H1 (cell line): ENCODE results near the gene UTS2B. TPM values are rescaled to one million over a fixed set of nuclear protein-coding genes. Genes with fewer than 3 reads are reported as not detected.

Experiments
- CTCF ChIA-PET: fragments of 300-600 bp; sonication (Branson Sonifier 250); formaldehyde crosslinking; loops from one replicate; lab custom pipeline; 2021; ENCODE audit not compliant: partially characterized antibody; lab: Charles Lee
- POLR2A ChIA-PET: fragments of 300-600 bp; sonication (Branson Sonifier 250); formaldehyde crosslinking; loops from one replicate; lab custom pipeline; 2021; ENCODE audit warnings: inconsistent platforms; ENCODE audit not compliant: partially characterized antibody; lab: Charles Lee
- DNase-seq, 2 experiments: peaks; one replicate each; pipeline versions ENCODE4 v3.0.0 to v3.0.0-alpha.2; 2010 to 2022; ENCODE audit warnings: low spot score in 2 of 2, low read depth in 1 of 2, mixed read lengths in 1 of 2
- FAIRE-seq: peaks from 2 replicates; lab custom pipeline; 2011; peaks lifted over from hg19 to GRCh38; lab: Jason Lieb, UNC
- H2AFZ ChIP-seq: 2 replicates; pipeline ENCODE4 v1.8.1; 2012; ENCODE audit warnings: low read length, inconsistent platforms
- H2AK5ac ChIP-seq: 2 replicates; pipeline ENCODE4 v1.6.1; 2013; ENCODE audit warnings: low read depth, low read length
- H2BK120ac ChIP-seq: replicated peaks from 2 replicates; pipeline ENCODE3; 2013; ENCODE audit warnings: low read depth, low read length, inconsistent platforms
- H2BK12ac ChIP-seq: 2 replicates; pipeline ENCODE4 v1.6.1; 2013; ENCODE audit warnings: low read depth, low read length
- H2BK15ac ChIP-seq: 2 replicates; pipeline ENCODE4 v1.6.1; 2013; ENCODE audit warnings: low read length
- H2BK20ac ChIP-seq: 2 replicates; pipeline ENCODE4 v1.6.1; 2013; ENCODE audit warnings: low read length
- H2BK5ac ChIP-seq: 2 replicates; pipeline ENCODE4 v1.6.1; 2013; ENCODE audit warnings: low read depth, low read length
- H3K14ac ChIP-seq: 2 replicates; pipeline ENCODE4 v1.6.1; 2013; ENCODE audit warnings: inconsistent platforms; ENCODE audit not compliant: insufficient read length
- H3K18ac ChIP-seq: 2 replicates; pipeline ENCODE4 v1.6.1; 2013; ENCODE audit warnings: low read length; ENCODE audit errors: extremely low read depth
- H3K23ac ChIP-seq: 2 replicates; pipeline ENCODE4 v1.6.1; 2013; ENCODE audit warnings: inconsistent platforms; ENCODE audit not compliant: insufficient read length
- H3K23me2 ChIP-seq: 2 replicates; pipeline ENCODE4 v1.6.1; 2013; ENCODE audit warnings: low read depth, low read length
- H3K27ac ChIP-seq: 2 replicates; pipeline ENCODE4 v1.6.1; 2011; ENCODE audit warnings: low read depth, low read length, inconsistent platforms
- H3K27me3 ChIP-seq, 4 experiments: replicated peaks in 1 of 4; 1 replicate in 1 of 4; 2 replicates in 3 of 4; pipeline versions ENCODE4 v1.6.1 to v1.8.1; 2011 to 2013; ENCODE audit warnings: low read length in 3 of 4, mild to moderate bottlenecking in 3 of 4, inconsistent platforms in 2 of 4, mixed read lengths in 2 of 4, moderate library complexity in 1 of 4; ENCODE audit not compliant: control insufficient read depth in 3 of 4, insufficient read depth in 3 of 4; ENCODE audit errors: extremely low read depth in 1 of 4
- H3K36me3 ChIP-seq, 4 experiments: 2 replicates each; pipeline versions ENCODE4 v1.6.1 to v1.8.1; 2011 to 2013; ENCODE audit warnings: mild to moderate bottlenecking in 4 of 4, low read length in 3 of 4, moderate library complexity in 2 of 4, control low read depth in 1 of 4, inconsistent platforms in 1 of 4; ENCODE audit not compliant: insufficient read depth in 4 of 4, control insufficient read depth in 2 of 4
- H3K4ac ChIP-seq: replicated peaks from 2 replicates; pipeline ENCODE3; 2013; ENCODE audit warnings: low read length, low read depth, mixed read lengths, inconsistent platforms; ENCODE audit not compliant: insufficient read length
- H3K4me1 ChIP-seq, 4 experiments: replicated peaks in 1 of 4; 1 replicate in 1 of 4; 2 replicates in 3 of 4; pipeline versions ENCODE4 v1.6.1 to v1.8.1; 2011 to 2013; ENCODE audit warnings: low read length in 3 of 4, inconsistent platforms in 2 of 4, mixed read lengths in 1 of 4; ENCODE audit not compliant: insufficient read depth in 4 of 4, control insufficient read depth in 3 of 4
- H3K4me2 ChIP-seq, 2 experiments: 2 replicates each; pipeline versions ENCODE4 v1.6.1 to v1.8.1; 2011 to 2013; ENCODE audit warnings: low read depth in 2 of 2, low read length in 2 of 2, control low read depth in 1 of 2, inconsistent platforms in 1 of 2, mild to moderate bottlenecking in 1 of 2; ENCODE audit not compliant: insufficient read depth in 1 of 2
- H3K4me3 ChIP-seq, 4 experiments: fragments of 200-600, 300-600 bp in 1 of 4; sonication (generic), shearing (Covaris generic), sonication (Bioruptor Twin) in 1 of 4; 2 replicates each; pipeline versions ENCODE4 v1.5.1 to v1.8.1; 2011 to 2016; ENCODE audit warnings: low read length in 4 of 4, low read depth in 3 of 4, control low read depth in 2 of 4, inconsistent platforms in 2 of 4, mild to moderate bottlenecking in 2 of 4, mixed read lengths in 1 of 4, moderate library complexity in 1 of 4; ENCODE audit not compliant: insufficient read depth in 2 of 4; ENCODE audit errors: extremely low read depth in 1 of 4
- H3K56ac ChIP-seq: replicated peaks from 2 replicates; pipeline ENCODE3; 2013; ENCODE audit warnings: low read depth, mild to moderate bottlenecking, mixed read lengths, low read length, inconsistent platforms; ENCODE audit not compliant: insufficient read length
- H3K79me1 ChIP-seq: 2 replicates; pipeline ENCODE4 v1.6.1; 2013; ENCODE audit warnings: low read depth, low read length, control low read depth
- H3K79me2 ChIP-seq, 2 experiments: 2 replicates each; pipeline versions ENCODE4 v1.6.1 to v1.8.1; 2012 to 2013; ENCODE audit warnings: low read length in 2 of 2, mild to moderate bottlenecking in 2 of 2, inconsistent platforms in 1 of 2; ENCODE audit not compliant: insufficient read depth in 2 of 2, control insufficient read depth in 1 of 2
- H3K9ac ChIP-seq, 4 experiments: replicated peaks in 1 of 4; 1 replicate in 1 of 4; 2 replicates in 3 of 4; pipeline versions ENCODE4 v1.6.1 to v1.8.1; 2011 to 2013; ENCODE audit warnings: low read depth in 3 of 4, low read length in 3 of 4, control low read depth in 2 of 4, mild to moderate bottlenecking in 2 of 4, moderate library complexity in 2 of 4, inconsistent platforms in 1 of 4; ENCODE audit errors: extremely low read depth in 1 of 4
- H3K9me3 ChIP-seq, 2 experiments: 2 replicates each; pipeline versions ENCODE4 v1.6.1 to v1.8.1; 2012 to 2013; ENCODE audit warnings: mild to moderate bottlenecking in 2 of 2, moderate library complexity in 2 of 2, control low read depth in 1 of 2, inconsistent platforms in 1 of 2, low read depth in 1 of 2, low read length in 1 of 2, mixed read lengths in 1 of 2; ENCODE audit not compliant: insufficient read depth in 2 of 2
- H4K20me1 ChIP-seq, 2 experiments: replicated peaks in 1 of 2; 2 replicates each; pipeline versions ENCODE3 to v1.8.1; 2011 to 2013; ENCODE audit warnings: inconsistent platforms in 2 of 2, low read length in 2 of 2, mild to moderate bottlenecking in 1 of 2; ENCODE audit not compliant: insufficient read depth in 2 of 2, control insufficient read depth in 1 of 2
- H4K5ac ChIP-seq: 2 replicates; pipeline ENCODE4 v1.6.1; 2013; ENCODE audit warnings: low read length, low read depth, mixed read lengths, inconsistent platforms; ENCODE audit not compliant: insufficient read length
- H4K8ac ChIP-seq: 2 replicates; pipeline ENCODE4 v1.8.0; 2013; ENCODE audit warnings: mild to moderate bottlenecking, moderate library complexity, low read length, inconsistent platforms; ENCODE audit not compliant: insufficient read depth; ENCODE audit errors: extremely low read depth
- H4K91ac ChIP-seq: replicated peaks from 2 replicates; pipeline ENCODE3; 2013; ENCODE audit warnings: low read length, mixed read lengths, inconsistent platforms; ENCODE audit not compliant: insufficient read length
- ATF3 ChIP-seq: IDR thresholded peaks from 2 replicates; pipeline ENCODE4 v1.6.1; 2011; ENCODE audit warnings: low read depth, mild to moderate bottlenecking, low read length; ENCODE audit not compliant: insufficient read depth
- CTCF ChIP-seq, 3 experiments: IDR thresholded peaks; 1 replicate in 2 of 3; 2 replicates in 1 of 3; pipeline versions ENCODE4 v1.5.1 to v1.6.1; 2011; ENCODE audit warnings: low read length in 3 of 3, mild to moderate bottlenecking in 3 of 3, inconsistent platforms in 2 of 3, low read depth in 1 of 3, moderate library complexity in 1 of 3; ENCODE audit not compliant: insufficient read depth in 1 of 3; ENCODE audit errors: control extremely low read depth in 1 of 3
- EGR1 ChIP-seq: IDR thresholded peaks from 2 replicates; pipeline ENCODE4 v1.6.1; 2011; ENCODE audit warnings: low read depth, low read length, borderline replicate concordance
- HDAC6 ChIP-seq: IDR thresholded peaks from one replicate; pipeline ENCODE4 v1.7.1; 2012; ENCODE audit warnings: low read depth, mild to moderate bottlenecking, inconsistent platforms, low read length, moderate library complexity
- PHF8 ChIP-seq: fragments of 200-600 bp; sonication (generic); conservative IDR thresholded peaks from 2 replicates; pipeline ENCODE4 v1.7.1; 2012; ENCODE audit warnings: low read depth, mild to moderate bottlenecking, inconsistent platforms, low read length, moderate library complexity
- SAP30 ChIP-seq: fragments of 300-600 bp; sonication (generic); IDR thresholded peaks from 2 replicates; pipeline ENCODE4 v1.7.1; 2012; ENCODE audit warnings: low read length, moderate library complexity, mild to moderate bottlenecking, inconsistent platforms; ENCODE audit not compliant: insufficient read depth, insufficient replicate concordance
- TCF12 ChIP-seq: IDR thresholded peaks from 2 replicates; pipeline ENCODE4 v1.6.1; 2011; ENCODE audit warnings: low read depth, mild to moderate bottlenecking, low read length
- ZNF274 ChIP-seq: IDR thresholded peaks from 2 replicates; pipeline ENCODE4 v1.7.0; 2012; ENCODE audit warnings: low read length, borderline replicate concordance; ENCODE audit errors: extremely low read depth
- WGBS, 2 experiments: shearing (Covaris generic) in 1 of 2; methylation state at CpG; one replicate each; pipeline versions ENCODE4 v1.1.6 to v1.1.7; 2013 to 2015; ENCODE audit warnings: low lambda C conversion rate in 2 of 2, mixed read lengths in 2 of 2, inconsistent platforms in 1 of 2, low coverage in 1 of 2, missing lambda C conversion rate in 1 of 2; ENCODE audit not compliant: insufficient replicate concordance in 2 of 2, insufficient coverage in 1 of 2, insufficient read length in 1 of 2; ENCODE audit errors: extremely low coverage in 1 of 2, missing lambda C conversion rate in 1 of 2; 5-methylcytosine and 5-hydroxymethylcytosine counted together
- polyA plus RNA-seq, 7 experiments: library from polyadenylated mRNA; depleted of rRNA in 3 of 7; stranded (reverse) in 5 of 7; unstranded in 2 of 7; fragments of >200 nt in 5 of 7; fragments of 200-250 nt in 2 of 7; gene quantifications; 1 replicate in 5 of 7; 2 replicates in 1 of 7; 4 replicates in 1 of 7; pipeline versions ENCODE4 v1.2.1 to v1.2.3, GENCODE V29; 2011 to 2013; ENCODE audit warnings: missing spikeins in 2 of 7, mixed read lengths in 2 of 7
- total RNA-seq: library from RNA; stranded (reverse); fragmentation: NEBNext Ultra II Directional; extraction: Animal tissue kit (Norgen Biotek cat#: 25700); gene quantifications from 2 replicates; pipeline ENCODE4 v1.2.1, GENCODE V29; 2021

Gene UTS2B
- total and polyA plus RNA-seq, 2 of the 8 experiments (the other 6 are each of a cell fraction or from before 2014, with no cell fraction given): not detected

DNA sequence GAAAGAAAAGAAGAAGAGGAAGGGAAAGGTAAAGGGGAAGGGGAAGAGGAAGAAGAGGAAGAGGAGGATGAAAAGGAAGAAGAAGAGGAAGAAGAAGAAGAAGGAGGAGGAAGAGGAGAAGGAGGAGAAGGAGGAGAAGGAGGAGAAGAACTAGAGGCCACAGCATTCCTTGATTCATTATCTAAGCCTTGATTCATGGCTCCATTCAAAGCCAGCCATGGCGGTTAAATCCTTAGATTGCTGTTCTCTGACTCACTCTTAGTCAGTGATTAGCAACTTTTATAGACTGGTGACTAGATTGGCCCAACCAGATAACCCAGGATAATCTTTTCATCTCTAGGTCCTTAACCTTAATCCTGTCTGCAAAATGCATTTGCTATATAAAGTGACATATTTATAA lies 83.7 kb downstream of the UTS2B start:
- Histone ChIP-seq H2AK5ac (no peak overlapping the region), H3K27ac (no peak overlapping the region), H3K23ac (no peak overlapping the region), H3K36me3 (no peaks in the 10 kb centered on the region; a peak in 1 of 8 replicates), H3K9me3 (no peaks in the 10 kb centered on the region), H3K4me2 (no peak overlapping the region), H2BK12ac (no peak overlapping the region), H2BK20ac (no peak overlapping the region), H3K4me1 (no peaks in the 10 kb centered on the region), H3K14ac (no peak overlapping the region), H3K27me3 (no peaks in the 10 kb centered on the region), H3K79me2 (no peaks in the 10 kb centered on the region), H3K9ac (no peak overlapping the region), H4K8ac (no peak overlapping the region), H3K79me1 (no peaks in the 10 kb centered on the region), H4K5ac (no peak overlapping the region), H4K91ac (no peak overlapping the region), H3K23me2 (no peaks in the 10 kb centered on the region), H2BK15ac (no peak overlapping the region), H4K20me1 (no peaks in the 10 kb centered on the region), H3K4me3 (no peak overlapping the region), H2BK120ac (no peak overlapping the region), H3K4ac (no peak overlapping the region), H3K18ac (no peak overlapping the region), H3K56ac (no peak overlapping the region), H2BK5ac (no peak overlapping the region), H2AFZ (no peak overlapping the region)
- DNase-seq (no peak), FAIRE-seq (no peak)
- CTCF ChIA-PET: no interaction called here
- no peak for TF ChIP-seq CTCF (IDR thresholded peaks at IDR 0.05; ENCODE audit: control extremely low read depth in 1 of 3, insufficient read depth in 1 of 3, low read depth in 1 of 3, low read length in 3 of 3)
- no peak for TF ChIP-seq TCF12
- TF ChIP-seq EGR1: no peak
- no peak for TF ChIP-seq HDAC6
- no peak for TF ChIP-seq ATF3
- no peak for TF ChIP-seq ZNF274
- no peak for TF ChIP-seq PHF8
- no peak for TF ChIP-seq SAP30
- POLR2A ChIA-PET: no interaction called here
- 85% methylated on average over 1 of the region's 1 CpG; no CpG with 5 or more reads in 1 of the 2 experiments for WGBS, 2 experiments
